Liver (tissue), 9 donors: ENCODE results near the gene GNB1L. TPM values are rescaled to one million over a fixed set of nuclear protein-coding genes. Genes with fewer than 3 reads are reported as not detected.

ENCODE experiments used
- DNase-seq: peaks from one replicate; pipeline ENCODE4 v3.0.0-alpha.2; 2017; ENCODE audit warnings: low spot score
- H3K27ac ChIP-seq, 2 donors: one replicate each; pipeline ENCODE4 v1.7.0; 2013; ENCODE audit warnings: inconsistent platforms in 2 of 2, low read length in 2 of 2, control low read depth in 1 of 2, low read depth in 1 of 2, mild to moderate bottlenecking in 1 of 2
- H3K27me3 ChIP-seq, 4 donors: one replicate each; pipeline versions ENCODE4 v1.6.1 to v1.7.0; 2013; ENCODE audit warnings: low read length in 3 of 4, inconsistent platforms in 1 of 4, mild to moderate bottlenecking in 1 of 4, moderate library complexity in 1 of 4; ENCODE audit not compliant: control insufficient read depth in 4 of 4, insufficient read depth in 4 of 4
- H3K36me3 ChIP-seq, 4 donors: one replicate each; pipeline versions ENCODE4 v1.6.1 to v1.7.0; 2013; ENCODE audit warnings: low read length in 3 of 4, mild to moderate bottlenecking in 3 of 4, low read depth in 1 of 4, moderate library complexity in 1 of 4; ENCODE audit not compliant: control insufficient read depth in 4 of 4, insufficient read depth in 3 of 4
- H3K4me1 ChIP-seq, 4 donors: one replicate each; pipeline versions ENCODE4 v1.6.1 to v1.7.0; 2013; ENCODE audit warnings: low read length in 3 of 4, mild to moderate bottlenecking in 3 of 4, moderate library complexity in 1 of 4; ENCODE audit not compliant: control insufficient read depth in 4 of 4, insufficient read depth in 4 of 4
- H3K4me3 ChIP-seq, 3 donors: one replicate each; pipeline versions ENCODE4 v1.6.1 to v1.7.0; 2013; ENCODE audit warnings: low read length in 3 of 3, control low read depth in 1 of 3, low read depth in 1 of 3, mild to moderate bottlenecking in 1 of 3
- H3K9ac ChIP-seq, 2 donors: one replicate each; pipeline ENCODE4 v1.7.0; 2013; ENCODE audit warnings: low read length in 2 of 2, mild to moderate bottlenecking in 2 of 2, moderate library complexity in 2 of 2, control low read depth in 1 of 2, low read depth in 1 of 2
- H3K9me3 ChIP-seq, 4 donors: one replicate each; pipeline versions ENCODE4 v1.6.1 to v1.7.0; 2013; ENCODE audit warnings: low read length in 3 of 4; ENCODE audit not compliant: control insufficient read depth in 4 of 4
- EGR1 ChIP-seq, 2 donors: IDR thresholded peaks; 2 replicates each; pipeline ENCODE4 v1.6.1; 2016 to 2018; ENCODE audit warnings: antibody characterized with exemption in 2 of 2, low read depth in 2 of 2
- FOXA1 ChIP-seq: IDR thresholded peaks from 2 replicates; pipeline ENCODE4 v1.6.1; 2016; ENCODE audit warnings: antibody characterized with exemption
- FOXA2 ChIP-seq: IDR thresholded peaks from 2 replicates; pipeline ENCODE4 v1.6.1; 2016; ENCODE audit warnings: antibody characterized with exemption
- GABPA ChIP-seq, 2 donors: IDR thresholded peaks in 1 of 2; conservative IDR thresholded peaks in 1 of 2; 2 replicates each; pipeline ENCODE4 v1.6.1; 2016; ENCODE audit warnings: antibody characterized with exemption in 2 of 2, mild to moderate bottlenecking in 1 of 2, moderate library complexity in 1 of 2
- HNF4A ChIP-seq, 2 donors: conservative IDR thresholded peaks; 2 replicates each; pipeline ENCODE4 v1.6.1; 2016; ENCODE audit warnings: antibody characterized with exemption in 2 of 2, mild to moderate bottlenecking in 2 of 2
- HNF4G ChIP-seq: IDR thresholded peaks from 2 replicates; pipeline ENCODE4 v1.6.1; 2016; ENCODE audit warnings: antibody characterized with exemption
- JUND ChIP-seq, 2 donors: IDR thresholded peaks; 2 replicates each; pipeline ENCODE4 v1.6.1; 2016; ENCODE audit warnings: antibody characterized with exemption in 2 of 2
- NR2F2 ChIP-seq: IDR thresholded peaks from 2 replicates; pipeline ENCODE4 v1.6.1; 2016; ENCODE audit warnings: antibody characterized with exemption
- RAD21 ChIP-seq, 2 donors: IDR thresholded peaks; 2 replicates each; pipeline ENCODE4 v1.6.1; 2016; ENCODE audit warnings: antibody characterized with exemption in 2 of 2, mild to moderate bottlenecking in 2 of 2
- RXRA ChIP-seq, 2 donors: IDR thresholded peaks; 2 replicates each; pipeline ENCODE4 v1.6.1; 2017 to 2018; ENCODE audit warnings: antibody characterized with exemption in 2 of 2, mild to moderate bottlenecking in 1 of 2
- SP1 ChIP-seq: IDR thresholded peaks from 2 replicates; pipeline ENCODE4 v1.6.1; 2018; ENCODE audit warnings: antibody characterized with exemption, mild to moderate bottlenecking
- TAF1 ChIP-seq: conservative IDR thresholded peaks from 2 replicates; pipeline ENCODE4 v1.6.1; 2016; ENCODE audit warnings: antibody characterized with exemption, mild to moderate bottlenecking
- YY1 ChIP-seq: IDR thresholded peaks from 2 replicates; pipeline ENCODE4 v1.6.1; 2016; ENCODE audit warnings: antibody characterized with exemption, mild to moderate bottlenecking
- WGBS: extraction: QIAGEN DNeasy Blood & Tissue Kit; methylation state at CpG from one replicate; pipeline ENCODE4 v1.1.7; 2013; 5-methylcytosine and 5-hydroxymethylcytosine counted together
- polyA plus RNA-seq, 2 donors: library from polyadenylated mRNA; stranded (reverse) in 1 of 2; unstranded in 1 of 2; fragments of 200-250 nt in 1 of 2; fragments of >200 nt in 1 of 2; fragmentation: Nextera tagmentation in 1 of 2; extraction: Ambion mirVana in 1 of 2; gene quantifications; one replicate each; pipeline versions ENCODE4 v1.2.1 to v1.2.3, GENCODE V29; 2013 to 2015
- total RNA-seq, 2 donors: library from RNA; depleted of rRNA; stranded (reverse); fragments of >200 nt; gene quantifications; one replicate each; pipeline ENCODE4 v1.2.3, GENCODE V29; 2014
- TF ChIP-seq, protein P1 (sequence below): IDR thresholded peaks from 2 replicates; pipeline ENCODE4 v1.6.1; 2016; ENCODE audit warnings: antibody characterized with exemption
- TF ChIP-seq, protein P2 (sequence below): IDR thresholded peaks from 2 replicates; pipeline ENCODE4 v1.6.1; 2016; ENCODE audit warnings: antibody characterized with exemption, mild to moderate bottlenecking
- TF ChIP-seq, protein P3 (sequence below): IDR thresholded peaks from 2 replicates; pipeline ENCODE4 v1.6.1; 2016; ENCODE audit warnings: antibody characterized with exemption
- TF ChIP-seq, protein P4 (sequence below): IDR thresholded peaks from 2 replicates; pipeline ENCODE4 v1.6.1; 2016; ENCODE audit warnings: antibody characterized with exemption
- TF ChIP-seq, protein P5 (sequence below): fragments of 150-350 bp; IDR thresholded peaks from 2 replicates; pipeline ENCODE4 v1.5.1; 2017; ENCODE audit warnings: improper control_type of control experiment, low read depth, low read length; ENCODE audit not compliant: missing input control
- donor health status: healthy.
- donor health status: healthy.
- donor health status: healthy.
- donor health status: healthy.
- donor health status: healthy.

GNB1L gene
- total and polyA plus RNA-seq, 4 donors = 1.5 to 3.6 (median 1.9) TPM

DNA sequence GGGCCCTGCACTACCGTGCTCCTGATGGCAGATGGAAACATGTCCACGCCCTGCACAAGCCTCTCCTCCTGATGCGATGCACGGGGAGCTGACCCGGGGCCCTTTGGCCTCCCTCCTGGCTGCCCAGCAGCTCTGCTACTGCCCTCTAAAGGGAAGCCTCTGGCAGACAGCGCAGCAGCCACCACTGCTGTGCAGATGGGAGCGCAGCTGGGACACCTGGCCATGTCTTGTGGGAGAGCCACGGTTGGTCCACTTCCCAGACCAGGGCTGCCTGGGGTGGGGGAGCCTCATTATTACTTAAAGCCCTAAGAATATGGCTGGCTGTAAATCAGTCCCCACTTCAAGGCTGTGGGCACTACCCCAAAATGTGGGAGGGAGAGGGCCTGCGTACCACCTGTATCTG, 55.8 kb downstream of the GNB1L start:
- Histone ChIP-seq H3K9me3 (no peaks in the 10 kb centered on the region), H3K36me3 (peaks cover 0 to 2% (median 0%) of the 10 kb centered on the region in 4 donors), H3K27me3 (no peaks in the 10 kb centered on the region), H3K27ac (no peak overlapping the region), H3K4me3 (no peak overlapping the region), H3K9ac (no peak overlapping the region), H3K4me1 (no peaks in the 10 kb centered on the region)
- 92% methylated on average over 9 of the region's 9 CpGs for WGBS
- TF ChIP-seq NR2F2 (no peak), RAD21 (IDR thresholded peaks at IDR 0.05) (no peak), SP1 (no peak), YY1 (no peak), TAF1 (no peak), FOXA2 (no peak), HNF4A (conservative IDR thresholded peaks at IDR 0.05) (no peak), GABPA (IDR thresholded peaks at IDR 0.05 in 1 of 2, conservative IDR thresholded peaks at IDR 0.05 in 1 of 2) (no peak), JUND (IDR thresholded peaks at IDR 0.05) (no peak)
- TF ChIP-seq, protein P1, sequence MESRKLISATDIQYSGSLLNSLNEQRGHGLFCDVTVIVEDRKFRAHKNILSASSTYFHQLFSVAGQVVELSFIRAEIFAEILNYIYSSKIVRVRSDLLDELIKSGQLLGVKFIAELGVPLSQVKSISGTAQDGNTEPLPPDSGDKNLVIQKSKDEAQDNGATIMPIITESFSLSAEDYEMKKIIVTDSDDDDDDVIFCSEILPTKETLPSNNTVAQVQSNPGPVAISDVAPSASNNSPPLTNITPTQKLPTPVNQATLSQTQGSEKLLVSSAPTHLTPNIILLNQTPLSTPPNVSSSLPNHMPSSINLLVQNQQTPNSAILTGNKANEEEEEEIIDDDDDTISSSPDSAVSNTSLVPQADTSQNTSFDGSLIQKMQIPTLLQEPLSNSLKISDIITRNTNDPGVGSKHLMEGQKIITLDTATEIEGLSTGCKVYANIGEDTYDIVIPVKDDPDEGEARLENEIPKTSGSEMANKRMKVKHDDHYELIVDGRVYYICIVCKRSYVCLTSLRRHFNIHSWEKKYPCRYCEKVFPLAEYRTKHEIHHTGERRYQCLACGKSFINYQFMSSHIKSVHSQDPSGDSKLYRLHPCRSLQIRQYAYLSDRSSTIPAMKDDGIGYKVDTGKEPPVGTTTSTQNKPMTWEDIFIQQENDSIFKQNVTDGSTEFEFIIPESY = no peak
- DNase-seq = no peak

DNA sequence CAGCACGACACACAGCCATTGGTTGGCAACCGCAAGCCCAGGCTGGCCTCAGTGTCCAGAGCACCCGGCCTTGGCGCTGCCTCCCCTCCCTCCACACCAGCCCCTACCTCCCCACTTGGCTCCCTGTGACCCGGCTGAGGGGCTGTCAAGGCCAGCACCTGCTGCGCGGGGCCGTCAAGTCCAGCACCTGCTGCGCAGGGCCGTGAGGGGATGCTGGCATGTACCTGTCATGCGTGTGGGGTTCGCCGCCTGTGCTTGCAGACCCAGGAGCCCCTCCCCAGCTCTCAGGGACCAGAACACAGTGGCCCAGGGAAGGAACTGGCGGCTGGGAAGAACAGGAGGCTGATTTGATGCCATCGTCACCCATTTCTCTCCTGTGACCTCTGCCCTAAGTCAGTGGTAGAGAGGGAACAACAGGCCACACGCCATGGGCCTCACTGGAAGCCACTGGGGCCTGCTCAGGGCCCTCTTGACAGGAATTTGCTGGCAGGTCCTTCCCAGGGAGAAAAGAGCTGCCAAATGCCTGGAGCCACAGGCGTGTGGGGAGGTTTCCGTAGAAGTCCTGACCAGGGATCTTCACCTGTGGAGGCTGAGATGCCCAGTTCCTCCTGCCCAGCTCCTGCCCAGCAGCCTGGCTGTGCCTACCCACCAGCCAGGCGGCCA, 56.5 kb downstream of the GNB1L start:
- WGBS = 95% methylated on average over 19 of the region's 19 CpGs
- peaks cover 0 to 2% (median 0%) of the 10 kb centered on the region in 4 donors for H3K36me3 ChIP-seq
- no peak overlapping the region for H3K27ac ChIP-seq
- H3K4me3 ChIP-seq = no peak overlapping the region
- DNase-seq = no peak
- H3K9me3 ChIP-seq = no peaks in the 10 kb centered on the region
- TF ChIP-seq, protein P2, sequence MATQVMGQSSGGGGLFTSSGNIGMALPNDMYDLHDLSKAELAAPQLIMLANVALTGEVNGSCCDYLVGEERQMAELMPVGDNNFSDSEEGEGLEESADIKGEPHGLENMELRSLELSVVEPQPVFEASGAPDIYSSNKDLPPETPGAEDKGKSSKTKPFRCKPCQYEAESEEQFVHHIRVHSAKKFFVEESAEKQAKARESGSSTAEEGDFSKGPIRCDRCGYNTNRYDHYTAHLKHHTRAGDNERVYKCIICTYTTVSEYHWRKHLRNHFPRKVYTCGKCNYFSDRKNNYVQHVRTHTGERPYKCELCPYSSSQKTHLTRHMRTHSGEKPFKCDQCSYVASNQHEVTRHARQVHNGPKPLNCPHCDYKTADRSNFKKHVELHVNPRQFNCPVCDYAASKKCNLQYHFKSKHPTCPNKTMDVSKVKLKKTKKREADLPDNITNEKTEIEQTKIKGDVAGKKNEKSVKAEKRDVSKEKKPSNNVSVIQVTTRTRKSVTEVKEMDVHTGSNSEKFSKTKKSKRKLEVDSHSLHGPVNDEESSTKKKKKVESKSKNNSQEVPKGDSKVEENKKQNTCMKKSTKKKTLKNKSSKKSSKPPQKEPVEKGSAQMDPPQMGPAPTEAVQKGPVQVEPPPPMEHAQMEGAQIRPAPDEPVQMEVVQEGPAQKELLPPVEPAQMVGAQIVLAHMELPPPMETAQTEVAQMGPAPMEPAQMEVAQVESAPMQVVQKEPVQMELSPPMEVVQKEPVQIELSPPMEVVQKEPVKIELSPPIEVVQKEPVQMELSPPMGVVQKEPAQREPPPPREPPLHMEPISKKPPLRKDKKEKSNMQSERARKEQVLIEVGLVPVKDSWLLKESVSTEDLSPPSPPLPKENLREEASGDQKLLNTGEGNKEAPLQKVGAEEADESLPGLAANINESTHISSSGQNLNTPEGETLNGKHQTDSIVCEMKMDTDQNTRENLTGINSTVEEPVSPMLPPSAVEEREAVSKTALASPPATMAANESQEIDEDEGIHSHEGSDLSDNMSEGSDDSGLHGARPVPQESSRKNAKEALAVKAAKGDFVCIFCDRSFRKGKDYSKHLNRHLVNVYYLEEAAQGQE = no peak
- no peak for TF ChIP-seq RXRA (IDR thresholded peaks at IDR 0.05)
- no peak for TF ChIP-seq SP1
- TF ChIP-seq, protein P3, sequence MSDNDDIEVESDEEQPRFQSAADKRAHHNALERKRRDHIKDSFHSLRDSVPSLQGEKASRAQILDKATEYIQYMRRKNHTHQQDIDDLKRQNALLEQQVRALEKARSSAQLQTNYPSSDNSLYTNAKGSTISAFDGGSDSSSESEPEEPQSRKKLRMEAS = no peak
- TF ChIP-seq, protein P4, sequence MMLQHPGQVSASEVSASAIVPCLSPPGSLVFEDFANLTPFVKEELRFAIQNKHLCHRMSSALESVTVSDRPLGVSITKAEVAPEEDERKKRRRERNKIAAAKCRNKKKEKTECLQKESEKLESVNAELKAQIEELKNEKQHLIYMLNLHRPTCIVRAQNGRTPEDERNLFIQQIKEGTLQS = no peak
- TF ChIP-seq TAF1 = no peak
- TF ChIP-seq YY1 = no peak
- TF ChIP-seq JUND (IDR thresholded peaks at IDR 0.05) = no peak
- TF ChIP-seq RAD21 (IDR thresholded peaks at IDR 0.05) = no peak
- TF ChIP-seq, protein P1 = no peak
- TF ChIP-seq FOXA1 = no peak
- TF ChIP-seq, protein P5, sequence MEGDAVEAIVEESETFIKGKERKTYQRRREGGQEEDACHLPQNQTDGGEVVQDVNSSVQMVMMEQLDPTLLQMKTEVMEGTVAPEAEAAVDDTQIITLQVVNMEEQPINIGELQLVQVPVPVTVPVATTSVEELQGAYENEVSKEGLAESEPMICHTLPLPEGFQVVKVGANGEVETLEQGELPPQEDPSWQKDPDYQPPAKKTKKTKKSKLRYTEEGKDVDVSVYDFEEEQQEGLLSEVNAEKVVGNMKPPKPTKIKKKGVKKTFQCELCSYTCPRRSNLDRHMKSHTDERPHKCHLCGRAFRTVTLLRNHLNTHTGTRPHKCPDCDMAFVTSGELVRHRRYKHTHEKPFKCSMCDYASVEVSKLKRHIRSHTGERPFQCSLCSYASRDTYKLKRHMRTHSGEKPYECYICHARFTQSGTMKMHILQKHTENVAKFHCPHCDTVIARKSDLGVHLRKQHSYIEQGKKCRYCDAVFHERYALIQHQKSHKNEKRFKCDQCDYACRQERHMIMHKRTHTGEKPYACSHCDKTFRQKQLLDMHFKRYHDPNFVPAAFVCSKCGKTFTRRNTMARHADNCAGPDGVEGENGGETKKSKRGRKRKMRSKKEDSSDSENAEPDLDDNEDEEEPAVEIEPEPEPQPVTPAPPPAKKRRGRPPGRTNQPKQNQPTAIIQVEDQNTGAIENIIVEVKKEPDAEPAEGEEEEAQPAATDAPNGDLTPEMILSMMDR = no peak
- TF ChIP-seq EGR1 (IDR thresholded peaks at IDR 0.05; ENCODE audit: low read depth in 2 of 2) = no peak
- TF ChIP-seq HNF4G = no peak
- no peak for TF ChIP-seq GABPA (IDR thresholded peaks at IDR 0.05 in 1 of 2, conservative IDR thresholded peaks at IDR 0.05 in 1 of 2)
- TF ChIP-seq NR2F2 = no peak
- no peak for TF ChIP-seq HNF4A (conservative IDR thresholded peaks at IDR 0.05)
- no peak for TF ChIP-seq FOXA2
- H3K27me3 ChIP-seq = no peaks in the 10 kb centered on the region
- no peaks in the 10 kb centered on the region for H3K4me1 ChIP-seq
- no peak overlapping the region for H3K9ac ChIP-seq
